ENCODE data around the gene FAM168A. TPM values are rescaled to one million over a fixed set of nuclear protein-coding genes. Genes with fewer than 3 reads are reported as not detected.

The FAM168A gene
- total RNA-seq, 1 donor from 2014 or later: 30.2 TPM

GRCh38 chr11:73355109-73355508 lies 242.8 kb downstream of the FAM168A start:
- no peak for DNase-seq (ENCODE audit: low spot score)

- no peak for DNase-seq (ENCODE audit: low spot score)
Observed at GRCh38 chr11:73353422-73353821, 244.5 kb downstream of the FAM168A start.

DNA sequence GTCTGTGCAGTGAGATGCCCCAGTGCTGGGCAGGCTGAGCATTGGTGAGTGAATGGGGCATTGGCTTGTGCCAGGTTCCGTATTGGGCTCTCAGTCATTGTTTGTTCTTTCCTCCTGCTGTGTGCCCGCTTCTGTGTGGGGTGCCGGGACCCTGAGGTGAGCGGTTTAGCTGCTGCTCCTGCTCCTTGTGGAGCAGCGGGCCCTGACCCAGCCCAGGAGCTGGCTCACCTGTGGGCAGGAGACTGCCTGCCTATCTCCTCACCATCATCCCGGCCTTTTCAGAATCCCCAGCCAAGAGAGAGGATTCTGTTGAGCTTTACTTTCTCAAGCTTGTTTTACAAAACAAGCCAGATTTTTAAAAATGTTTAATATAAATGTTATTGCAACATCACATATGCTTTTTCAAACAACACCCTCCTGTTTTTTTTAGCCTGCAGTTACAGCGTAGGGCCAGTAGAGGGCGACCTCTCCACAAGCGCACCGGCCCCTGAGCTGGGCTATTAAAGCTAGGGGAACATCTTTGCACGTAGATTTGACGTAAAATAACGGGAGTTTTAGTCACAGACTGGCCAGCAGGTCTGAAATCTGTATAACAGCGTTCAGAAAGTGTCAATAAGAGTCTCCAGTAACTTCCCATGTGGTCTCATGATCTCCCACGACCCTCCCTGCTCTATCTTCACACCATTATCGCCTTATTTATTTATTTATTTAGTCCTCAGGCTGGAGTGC lies 246.8 kb downstream of the FAM168A start:
- no peak for DNase-seq (ENCODE audit: low spot score)

Other genes starting within 250 kb of the FAM168A start
- 15.8 TPM for gene RELT, start 221.7 kb downstream of the FAM168A start, total RNA-seq
- gene PLEKHB1, start 48.5 kb upstream of the FAM168A start, total RNA-seq: 0.58 TPM
- gene RAB6A, start 163.0 kb upstream of the FAM168A start, total RNA-seq: 122 TPM
- 16.8 TPM for gene MRPL48, start 189.8 kb upstream of the FAM168A start, total RNA-seq

Data from mesenteric fat pad (tissue), 1 donor.